NCI-H1694 treated with DMSO at 0.1 percent for 48 hours (cell line): ENCODE results near the gene STOML1.
"Not testable (repeated sequence)": the region's sequence is repeated elsewhere in the genome, so short reads cannot be mapped to it uniquely, and the experiment has no call there.

Experiments
- DNase-seq: peaks from one replicate; lab custom pipeline; 2025; lab: John Stamatoyannopoulos, UW

The STOML1 gene

DNA sequence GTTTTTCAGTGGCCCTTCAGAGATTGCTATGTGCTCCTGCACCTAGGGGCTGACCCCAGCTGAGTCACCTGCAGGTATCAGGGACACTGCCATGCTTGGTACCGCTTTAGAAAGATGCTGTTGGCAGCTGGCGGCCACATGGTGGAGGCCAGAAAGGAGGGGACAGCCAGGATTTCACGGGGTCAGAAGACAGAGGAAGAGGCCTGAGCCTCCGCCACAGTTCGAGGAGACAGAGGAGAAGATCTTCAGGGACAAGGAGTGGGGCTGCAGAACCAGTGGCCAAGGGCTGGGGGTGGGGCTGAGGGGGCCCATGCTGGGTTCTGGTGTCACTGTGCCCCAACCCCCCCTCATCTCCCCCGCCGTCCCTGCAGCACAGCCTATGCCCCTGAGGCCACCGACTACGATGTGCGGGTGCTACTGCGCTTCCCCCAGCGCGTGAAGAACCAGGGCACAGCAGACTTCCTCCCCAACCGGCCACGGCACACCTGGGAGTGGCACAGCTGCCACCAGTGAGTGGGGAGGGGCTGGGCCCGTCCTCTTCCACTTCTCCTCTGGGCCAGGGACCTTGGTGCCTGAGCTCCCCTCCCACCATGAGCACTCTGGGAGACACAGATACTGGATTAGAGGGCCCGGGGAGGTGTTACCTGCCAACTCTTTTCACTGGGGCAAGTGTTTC is 45.9 kb downstream of the STOML1 start:
- DNase-seq: no peak

DNA sequence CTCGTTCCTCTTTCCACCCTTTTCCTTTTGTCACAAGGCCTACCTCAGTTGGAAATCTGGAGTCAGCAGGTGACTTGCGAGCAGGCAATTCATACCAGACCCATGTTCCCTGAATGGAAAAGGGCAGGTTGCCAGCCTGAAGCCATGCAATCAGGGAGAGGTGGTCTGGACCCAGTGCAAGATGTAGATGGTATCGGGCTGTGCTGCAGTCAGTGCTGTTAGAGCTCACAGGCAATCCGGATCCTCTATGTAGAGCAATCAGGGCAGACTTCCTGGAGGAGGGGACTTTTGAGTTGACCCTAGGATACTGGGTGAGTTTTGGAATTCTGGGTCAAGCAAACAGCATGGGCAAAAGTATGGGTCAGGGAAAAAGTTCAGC is 47.0 kb downstream of the STOML1 start:
- no peak for DNase-seq

DNA sequence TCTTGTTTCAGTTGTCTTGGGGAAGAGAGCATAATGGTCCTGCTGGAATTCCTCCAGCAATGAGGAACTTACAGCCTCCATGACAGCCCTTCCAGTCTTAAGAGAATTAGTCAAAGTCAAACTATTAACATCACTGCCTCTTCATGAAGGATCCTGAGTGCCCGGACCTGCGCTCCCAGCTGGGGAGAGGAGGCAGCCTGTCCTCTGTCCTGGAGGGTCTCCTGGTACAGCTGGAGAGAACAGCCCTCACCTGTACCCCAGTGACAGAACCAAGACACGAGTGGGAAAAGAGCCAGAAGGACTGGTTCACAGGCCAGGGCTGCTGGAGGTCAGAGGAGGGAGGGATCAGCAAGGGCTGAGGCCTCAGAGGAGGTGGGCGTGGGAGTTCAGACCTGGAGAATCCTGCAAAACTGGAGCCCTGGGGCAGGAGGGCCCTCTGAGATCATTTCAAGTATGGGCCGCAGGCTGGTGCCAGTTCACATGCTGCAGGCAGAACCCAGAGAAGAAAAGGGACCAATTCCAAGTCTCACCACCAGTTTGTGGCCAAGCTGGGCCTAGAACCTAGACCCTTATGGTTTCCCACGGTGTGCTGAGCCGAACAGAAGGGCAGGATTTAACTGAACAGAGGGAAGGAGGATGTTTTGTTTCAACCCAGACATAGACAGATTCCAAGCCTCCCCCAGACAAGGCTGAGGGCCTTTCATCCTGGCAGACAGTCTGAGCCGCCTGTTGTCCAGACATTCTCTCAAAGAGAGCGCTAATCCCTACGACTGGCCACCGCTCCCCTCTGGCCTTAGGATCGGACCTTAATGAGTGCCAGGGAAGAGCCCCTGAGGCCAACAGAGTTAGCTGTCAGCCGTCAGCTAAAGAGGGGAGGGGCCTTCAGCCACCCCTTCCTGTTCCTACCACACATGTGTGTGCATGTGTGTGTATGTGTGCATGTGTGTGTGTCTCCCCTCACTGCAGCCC is 47.6 kb downstream of the STOML1 start:
- no peak for DNase-seq

DNA sequence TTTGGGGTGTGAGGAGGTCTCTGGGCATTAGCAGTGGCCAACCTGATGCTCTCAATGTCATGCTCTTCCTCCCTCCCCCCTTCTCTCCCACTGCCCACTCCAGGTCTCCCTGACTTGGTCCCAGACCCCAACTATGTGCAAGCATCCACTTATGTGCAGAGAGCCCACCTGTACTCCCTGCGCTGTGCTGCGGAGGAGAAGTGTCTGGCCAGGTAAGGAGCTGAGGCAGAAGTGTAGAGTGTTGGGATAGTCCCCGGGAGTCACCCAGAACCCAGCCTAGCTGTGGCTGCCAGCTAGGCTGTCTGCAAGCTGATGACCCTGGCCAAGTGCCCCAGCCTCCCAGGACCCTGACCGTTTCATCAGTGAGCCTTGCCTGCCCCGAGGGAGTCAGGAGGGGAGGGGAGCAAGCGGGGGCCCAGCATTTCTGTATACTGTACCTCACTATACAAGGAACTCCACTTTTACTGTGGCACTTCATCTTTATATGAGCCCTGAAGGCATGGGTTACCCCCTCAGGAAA is 49.3 kb downstream of the STOML1 start:
- DNase-seq: no peak

DNA sequence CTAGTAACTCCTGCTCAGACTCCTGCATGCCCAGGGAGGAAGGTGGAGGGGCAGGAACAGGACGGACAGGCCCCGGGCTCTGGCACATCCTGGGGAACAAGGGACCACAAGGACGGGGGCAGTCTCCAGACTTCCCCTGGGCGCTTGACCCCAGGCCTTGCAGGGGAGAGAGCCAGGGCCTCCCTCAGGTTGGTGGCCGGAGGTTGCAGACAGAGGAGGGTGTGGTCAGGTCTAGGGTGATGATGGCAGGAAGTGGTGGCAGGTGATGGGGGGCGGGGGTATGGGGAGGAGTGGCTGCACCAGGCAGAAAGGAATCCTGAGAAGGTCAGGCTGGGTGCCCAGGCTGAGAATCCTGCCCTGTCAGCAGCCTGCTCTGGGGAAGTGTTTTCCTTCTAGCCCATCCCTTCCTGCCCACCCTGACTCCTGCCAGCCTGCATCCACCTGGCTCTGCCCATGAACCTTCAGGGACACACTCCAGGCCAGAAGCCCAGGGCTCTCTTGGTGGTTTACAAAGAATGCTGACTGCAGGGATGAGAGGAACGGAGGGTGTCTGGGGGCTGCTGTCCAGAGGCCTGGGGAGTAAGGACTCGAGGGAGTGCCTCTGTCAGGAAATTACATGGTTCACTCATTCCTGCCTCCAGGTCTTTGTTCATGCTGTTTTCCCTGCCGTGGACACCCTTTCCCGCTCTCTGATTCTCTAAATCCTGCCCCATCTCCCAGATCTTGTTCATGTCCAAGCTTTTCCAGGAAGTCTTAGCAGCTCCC is 50.0 kb downstream of the STOML1 start:
- no peak for DNase-seq

DNA sequence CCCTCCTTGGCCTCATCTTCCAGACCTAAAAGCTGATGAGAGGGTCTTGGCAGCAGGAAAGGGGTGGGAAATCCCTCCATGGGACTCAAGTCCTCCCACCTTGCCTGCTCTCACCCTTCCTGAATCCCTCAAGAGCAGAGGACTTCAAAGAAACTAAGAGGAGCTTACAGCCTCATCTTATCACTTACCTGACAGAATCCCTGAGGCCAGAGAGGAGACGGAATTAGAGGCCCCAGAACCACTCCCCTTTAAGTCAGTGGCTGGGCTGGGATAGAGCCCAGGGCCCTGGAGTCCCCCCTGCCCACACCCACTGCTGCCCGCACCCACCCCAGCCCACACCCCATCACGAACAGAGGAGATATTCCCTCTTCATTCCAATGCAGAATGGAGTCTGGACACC is 50.6 kb downstream of the STOML1 start:
- no peak for DNase-seq

DNA sequence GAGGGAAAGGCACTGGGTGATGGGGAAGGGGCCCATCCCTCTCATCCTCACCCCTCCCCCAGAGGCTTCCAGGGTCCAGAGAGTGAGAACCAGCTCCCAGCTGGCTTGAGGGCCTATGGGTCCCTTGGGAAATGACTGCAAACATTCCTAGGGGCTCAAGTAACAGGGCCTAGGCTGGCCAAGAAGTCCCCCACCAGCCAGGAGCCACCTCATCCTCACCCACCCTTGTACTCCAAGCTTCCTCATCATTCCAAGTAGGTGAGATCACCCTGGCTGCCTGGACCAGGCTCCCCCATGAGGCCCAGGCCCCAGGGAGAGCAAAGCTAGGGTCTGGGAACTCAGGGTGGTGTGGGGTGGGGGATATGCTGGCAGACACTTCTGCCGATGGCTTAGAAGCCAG is 51.1 kb downstream of the STOML1 start:
- no peak for DNase-seq

DNA sequence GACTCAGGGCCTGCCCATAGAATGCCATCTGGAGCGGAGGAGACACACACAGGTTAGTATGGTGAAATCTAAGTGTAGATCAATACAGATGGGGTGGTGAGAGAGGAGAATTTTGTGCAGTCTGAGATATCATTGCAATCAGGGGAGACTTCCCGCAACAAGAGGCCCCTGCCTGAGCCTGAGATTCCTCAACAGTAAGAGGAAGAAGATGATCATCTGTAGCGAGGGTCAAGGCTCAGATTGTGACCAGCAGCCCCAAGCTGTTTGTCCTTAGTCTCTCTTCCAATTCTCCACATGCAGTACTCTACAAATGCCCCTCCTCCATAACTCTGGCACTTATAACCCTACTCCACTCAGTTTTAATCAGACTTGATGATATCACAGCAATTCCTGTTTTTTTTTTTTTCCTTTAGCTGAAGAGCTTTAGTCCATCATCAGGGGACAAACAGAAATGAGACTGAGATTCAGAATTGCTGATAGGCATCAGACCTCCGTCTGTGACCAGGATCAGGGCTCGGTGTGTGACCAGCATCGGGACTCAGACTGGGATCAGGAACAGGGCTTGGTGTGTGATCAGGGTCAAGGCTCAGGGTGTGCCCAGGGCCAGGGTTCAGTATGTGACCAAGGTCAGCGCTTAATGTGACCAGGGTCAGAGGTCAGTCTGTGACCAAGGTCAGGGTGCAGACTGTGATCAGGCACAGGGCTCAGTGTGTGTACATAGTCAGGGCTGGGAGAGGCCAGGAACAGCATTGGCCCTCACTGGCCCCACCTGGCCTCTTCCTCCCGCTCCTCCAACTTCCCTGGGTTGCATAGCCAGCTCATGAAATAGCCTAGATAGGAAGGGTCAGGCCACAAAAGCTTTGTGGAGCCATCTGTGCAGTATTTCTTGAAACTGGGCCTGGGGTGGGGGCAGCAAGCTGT is 51.8 kb downstream of the STOML1 start:
- DNase-seq: no peak

DNA sequence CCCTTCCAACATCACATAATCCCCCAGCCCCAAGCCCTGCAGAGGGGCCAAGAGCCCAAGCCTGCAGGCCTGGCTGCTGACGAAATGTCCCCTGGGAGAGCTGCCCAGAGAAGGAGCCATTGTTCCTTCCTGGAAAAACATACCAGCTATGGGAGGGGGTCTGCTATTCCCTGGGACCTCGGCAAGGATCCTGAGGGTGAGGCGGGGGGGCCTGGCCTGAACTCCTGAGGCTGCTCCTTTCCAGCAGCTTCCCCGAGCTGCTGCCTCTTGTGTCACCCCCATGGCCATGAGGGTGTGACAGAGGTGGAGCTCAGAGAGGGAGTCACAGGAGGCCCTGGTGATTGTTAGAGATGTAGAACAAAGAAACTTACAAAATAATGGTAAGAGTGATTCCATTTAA is 53.0 kb downstream of the STOML1 start:
- DNase-seq: no peak

DNA sequence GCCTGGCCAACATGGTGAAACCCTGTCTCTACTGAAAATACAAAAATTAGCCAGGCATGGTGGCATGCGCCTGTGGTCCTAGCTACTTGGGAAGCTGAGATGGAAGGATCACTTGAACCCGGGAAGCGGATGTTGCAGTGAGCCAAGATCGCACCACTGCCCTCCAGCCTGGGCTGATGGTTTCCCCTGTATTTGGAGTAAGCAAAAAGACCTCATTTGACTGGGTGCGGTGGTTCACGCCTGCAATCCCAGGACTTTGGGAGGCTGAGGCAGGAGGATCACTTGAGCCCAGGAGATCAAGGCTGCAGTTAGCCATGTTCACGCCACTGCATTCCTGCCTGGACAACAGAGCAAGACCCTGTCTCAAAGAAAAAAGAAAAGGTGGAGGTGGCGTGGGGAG is 53.6 kb downstream of the STOML1 start:
- not testable (repeated sequence) for DNase-seq

DNA sequence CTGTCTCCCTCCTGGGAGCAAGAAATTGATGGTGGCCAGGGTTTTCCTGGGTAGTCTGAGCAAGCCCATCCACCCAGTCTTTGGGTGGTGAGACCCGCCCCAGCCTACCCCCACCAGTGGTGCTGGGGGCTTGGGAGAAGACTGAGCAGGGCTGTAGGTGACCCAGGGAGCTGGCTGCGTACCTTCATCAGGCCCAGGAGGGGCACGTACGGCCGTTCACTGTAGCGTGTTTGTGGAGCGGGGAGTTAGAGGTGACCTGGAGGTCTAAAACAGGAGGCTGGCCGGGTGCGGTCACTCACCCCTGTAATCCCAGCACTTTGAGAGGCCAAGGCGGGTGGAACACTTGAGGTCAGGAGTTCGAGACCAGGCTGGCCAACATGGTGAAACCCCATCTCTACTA is 54.4 kb downstream of the STOML1 start:
- DNase-seq: no peak

DNA sequence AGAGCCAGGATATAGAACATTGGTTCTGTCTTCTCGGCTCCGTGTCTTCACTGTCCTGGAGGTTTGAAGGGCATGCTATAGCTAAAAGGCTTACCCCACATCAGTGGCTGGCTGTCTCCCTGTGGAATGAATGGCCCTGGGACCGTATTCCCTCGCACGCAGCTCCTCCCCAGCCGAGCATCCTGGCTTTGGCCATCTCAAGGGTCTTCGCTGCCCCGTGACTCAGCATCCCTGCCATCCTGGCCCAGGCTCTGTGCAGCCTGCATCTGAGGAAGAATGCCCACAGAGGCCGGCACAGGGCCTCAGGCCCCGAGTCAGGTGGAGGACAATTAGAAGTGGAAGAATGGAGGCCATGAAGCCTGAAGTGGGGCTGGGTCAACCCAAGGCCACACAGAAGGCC is 54.8 kb downstream of the STOML1 start:
- DNase-seq: no peak

DNA sequence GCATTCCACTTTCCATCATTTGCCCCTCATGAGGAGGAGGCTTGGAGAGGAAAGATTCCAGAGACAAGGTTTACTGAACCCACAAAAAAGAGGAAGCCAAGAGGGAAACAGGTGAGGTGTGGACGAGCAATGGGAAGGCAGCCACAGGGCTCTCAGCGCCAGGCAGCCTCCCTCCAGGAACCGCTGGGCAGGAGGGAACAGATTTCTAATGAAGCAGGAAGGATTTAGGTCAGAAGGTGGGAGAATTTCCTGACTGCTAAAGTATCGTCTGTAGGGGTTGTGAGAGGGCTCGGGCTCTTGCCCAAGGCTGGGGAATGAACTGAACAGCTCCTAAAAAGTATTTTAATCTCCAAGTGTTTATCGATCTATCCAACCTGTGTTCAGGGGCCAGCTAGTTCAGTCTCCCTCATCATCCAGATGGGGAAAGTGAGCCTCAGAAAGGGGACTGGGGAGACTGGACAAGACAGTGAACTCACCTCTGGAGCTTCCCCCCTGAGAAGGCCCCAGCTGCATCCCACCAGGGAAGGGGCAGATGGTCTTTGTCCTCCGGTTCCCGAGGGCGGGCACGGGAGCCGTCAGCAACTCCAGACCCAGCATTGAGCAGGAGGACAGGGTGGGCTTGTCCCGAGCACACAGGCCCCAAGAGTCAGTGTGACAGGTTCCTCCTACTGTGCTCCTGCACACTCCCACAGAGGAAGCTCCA is 55.4 kb downstream of the STOML1 start:
- no peak for DNase-seq

DNA sequence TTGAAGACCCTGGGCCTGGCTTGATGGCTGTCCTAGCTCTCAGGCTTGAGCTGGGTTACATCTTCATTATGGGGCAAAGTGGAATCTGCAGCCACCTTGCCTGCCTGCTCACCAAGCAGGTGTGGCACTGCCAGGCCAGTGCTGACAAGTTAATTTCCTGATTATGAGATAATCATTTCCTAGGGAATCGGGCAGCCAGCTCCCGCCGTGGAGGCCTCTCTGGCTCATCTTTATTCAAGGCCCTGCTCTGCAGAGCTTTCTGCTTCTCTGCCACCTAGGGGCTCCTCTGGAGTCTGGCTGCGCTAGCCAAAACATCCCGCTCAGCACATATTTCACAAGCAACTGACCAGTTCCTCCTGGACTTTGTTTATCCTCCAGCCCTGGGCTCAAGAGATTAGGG is 55.9 kb downstream of the STOML1 start:
- no peak for DNase-seq

DNA sequence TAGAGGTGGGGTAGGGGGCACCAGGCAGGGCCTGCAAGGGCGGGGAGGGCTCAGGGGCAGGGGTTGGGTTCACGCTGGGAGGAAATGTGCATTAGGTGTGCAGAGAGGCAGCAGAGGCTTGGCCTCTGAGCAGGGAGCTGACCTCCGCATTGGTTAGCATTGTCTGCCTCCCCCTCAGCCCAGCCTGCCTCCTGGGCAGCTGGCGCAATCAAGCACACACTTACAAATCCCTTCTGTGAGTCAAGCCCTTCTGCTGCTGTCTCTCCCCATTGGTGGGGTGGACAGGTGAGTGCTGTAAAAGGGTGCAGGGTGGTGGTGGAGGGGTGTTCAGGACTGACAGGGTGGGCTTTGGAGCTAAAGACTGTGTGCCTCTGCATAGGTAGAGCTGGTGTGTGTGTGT is 56.5 kb downstream of the STOML1 start:
- DNase-seq: no peak

DNA sequence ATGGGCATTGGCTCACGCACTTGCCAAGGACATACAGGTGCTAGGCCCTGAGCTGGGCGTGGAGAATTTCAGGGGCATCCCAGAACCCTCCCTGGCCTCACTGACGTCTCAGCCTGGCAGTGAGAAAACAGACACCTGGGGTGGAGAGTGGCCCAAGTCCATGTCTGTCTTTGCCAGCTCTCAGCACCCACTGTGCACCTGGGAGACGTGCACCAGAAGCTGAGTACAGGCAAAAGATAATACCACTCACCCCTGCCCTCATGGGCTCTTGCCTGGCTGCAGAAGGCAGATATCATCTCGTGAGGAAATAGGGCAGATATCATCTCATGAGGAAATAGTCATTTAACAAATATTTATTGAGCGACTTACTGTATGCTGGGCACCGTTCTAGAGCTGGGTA is 57.8 kb downstream of the STOML1 start:
- no peak for DNase-seq

DNA sequence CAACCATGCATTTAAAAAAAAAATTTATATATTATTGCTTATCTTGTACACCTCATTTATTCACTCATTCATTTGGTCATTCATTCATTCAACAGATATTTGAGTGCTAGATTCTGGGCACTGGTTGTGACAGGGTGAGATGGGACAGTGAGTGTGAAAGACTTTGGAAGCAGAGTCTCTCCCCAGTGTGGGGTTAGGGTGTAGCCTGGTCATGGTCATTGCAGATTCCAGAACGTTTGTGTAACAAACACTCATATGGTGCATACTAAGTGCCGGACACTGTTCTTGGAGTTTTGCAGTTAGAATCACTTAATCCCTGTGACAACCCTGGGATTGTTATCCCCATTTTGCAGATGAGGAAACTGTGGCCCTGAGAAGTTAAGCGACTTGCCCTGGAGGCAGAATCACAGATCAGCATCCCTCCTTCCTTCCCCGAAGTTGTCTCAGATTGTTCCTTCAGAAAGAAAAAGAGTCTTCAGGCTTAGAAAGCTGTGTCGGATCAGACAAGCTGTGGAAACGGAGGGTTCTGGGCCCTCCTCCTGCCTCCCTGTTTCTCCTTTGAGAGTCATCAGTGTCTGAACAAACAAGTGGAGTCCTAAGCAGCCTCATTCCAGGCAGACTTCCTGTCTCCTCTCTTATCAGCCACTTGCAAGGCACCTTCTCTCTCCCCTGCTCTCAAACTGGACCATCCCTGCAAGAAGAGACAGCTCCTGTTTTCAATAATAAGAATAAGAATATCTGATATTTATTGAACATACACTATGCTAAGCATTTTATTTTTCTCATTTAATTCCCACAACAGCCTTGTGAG is 59.5 kb downstream of the STOML1 start:
- DNase-seq: no peak

DNA sequence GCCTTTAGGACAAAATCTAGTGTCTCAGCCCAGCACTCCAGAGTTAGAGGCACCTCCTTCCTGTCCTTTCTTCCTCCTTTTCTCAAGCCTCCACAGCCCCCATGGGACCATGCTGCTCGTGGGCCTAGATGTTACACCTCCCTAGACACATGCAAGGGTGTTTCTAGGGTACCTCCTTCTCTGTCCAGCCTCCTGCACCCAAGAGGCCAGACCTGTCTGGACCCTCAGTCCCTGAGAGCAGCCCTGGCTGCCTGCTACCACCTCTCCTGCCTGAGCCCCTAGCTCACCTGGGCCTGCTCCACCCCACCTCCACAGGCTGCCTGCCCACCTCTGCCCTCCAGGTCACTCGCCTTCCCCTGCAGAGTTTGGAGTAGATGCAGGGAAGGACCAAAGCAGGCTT is 60.7 kb downstream of the STOML1 start:
- DNase-seq: no peak

DNA sequence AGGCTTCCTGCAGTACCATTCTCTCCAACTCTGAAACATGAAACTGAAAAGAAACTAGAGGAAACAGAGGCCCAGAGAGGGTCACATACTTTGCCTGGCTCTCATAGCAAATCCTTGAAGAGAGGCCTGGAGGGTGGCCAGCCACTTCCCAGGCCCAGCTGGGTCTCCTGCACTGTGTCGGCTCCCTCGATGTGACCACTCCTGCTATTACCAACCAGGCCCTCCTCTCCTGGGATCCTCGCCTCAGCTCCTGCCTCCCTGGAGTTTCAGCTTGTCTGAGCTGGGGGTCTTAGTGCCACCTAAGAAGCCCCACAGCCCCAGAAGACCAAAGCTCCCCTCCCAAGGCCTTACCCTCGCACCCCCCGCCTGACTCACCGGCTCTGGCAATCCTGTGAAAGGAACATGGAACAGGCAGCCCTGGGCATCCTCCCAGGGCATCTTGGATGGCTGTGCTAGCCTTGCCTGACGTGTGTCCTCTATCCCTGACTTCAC is 61.3 kb downstream of the STOML1 start:
- DNase-seq: no peak

DNA sequence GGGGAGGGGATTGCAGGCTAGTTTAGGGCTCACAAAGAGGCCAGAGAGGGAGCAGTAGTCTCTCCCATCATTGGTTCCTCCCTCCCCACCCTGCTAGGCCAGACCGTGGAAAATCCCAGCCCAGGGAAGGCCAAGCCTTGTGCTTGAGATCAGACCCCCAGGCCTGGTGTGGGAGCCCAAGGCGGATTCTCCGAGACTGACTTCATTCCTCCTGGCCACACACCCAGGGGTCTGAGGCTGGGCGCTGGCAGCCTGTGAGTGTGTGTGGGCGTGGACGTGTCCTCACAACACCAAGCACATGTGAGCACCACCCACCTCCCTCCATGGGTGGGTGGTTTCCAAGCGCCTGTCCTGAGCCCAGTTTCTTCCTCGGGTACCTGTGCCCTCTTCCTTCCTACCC is 61.7 kb downstream of the STOML1 start:
- no peak for DNase-seq
